Measurements from ENCODE around the gene MRTFA. TPM values are rescaled to one million over a fixed set of nuclear protein-coding genes. Genes with fewer than 3 reads are reported as not detected.

Gene MRTFA
- total RNA-seq, 2 donors from 2014 or later = 71.0 to 104 TPM

DNA sequence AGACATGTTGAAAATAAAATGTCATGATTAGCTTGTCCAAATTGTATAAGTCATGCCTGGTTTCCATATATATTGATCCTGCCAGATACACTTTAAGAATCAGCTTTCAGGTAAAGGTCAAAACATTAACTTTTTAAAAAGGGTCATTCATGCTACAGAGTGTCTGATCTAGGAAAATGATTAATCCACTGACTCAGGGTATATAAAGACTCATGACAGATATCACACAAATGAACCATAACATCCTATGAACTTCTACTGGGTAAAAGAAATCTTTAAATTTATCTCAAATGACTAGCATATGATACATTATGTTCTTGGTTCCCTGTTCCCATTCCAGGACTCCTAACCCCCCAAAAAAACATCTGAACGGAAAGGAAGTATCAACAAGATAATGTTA is 11.7 kb downstream of the MRTFA start:
- no peaks in the 10 kb centered on the region for H3K36me3 ChIP-seq
- H3K27me3 ChIP-seq (replicated peaks; ENCODE audit: insufficient read depth) = no peaks in the 10 kb centered on the region
- no peaks in the 10 kb centered on the region for H3K4me1 ChIP-seq (replicated peaks)
- no peaks in the 10 kb centered on the region for H3K9me3 ChIP-seq
- intact Hi-C loops (cut with DNase I) = no loop called here
- WGBS = 51% methylated on average over 1 of the region's 1 CpG
- TF ChIP-seq POLR2AphosphoS5 (IDR thresholded peaks at IDR 0.05) = no peak
- no peak for TF ChIP-seq POLR2A (IDR thresholded peaks at IDR 0.05)
- TF ChIP-seq, protein P1, sequence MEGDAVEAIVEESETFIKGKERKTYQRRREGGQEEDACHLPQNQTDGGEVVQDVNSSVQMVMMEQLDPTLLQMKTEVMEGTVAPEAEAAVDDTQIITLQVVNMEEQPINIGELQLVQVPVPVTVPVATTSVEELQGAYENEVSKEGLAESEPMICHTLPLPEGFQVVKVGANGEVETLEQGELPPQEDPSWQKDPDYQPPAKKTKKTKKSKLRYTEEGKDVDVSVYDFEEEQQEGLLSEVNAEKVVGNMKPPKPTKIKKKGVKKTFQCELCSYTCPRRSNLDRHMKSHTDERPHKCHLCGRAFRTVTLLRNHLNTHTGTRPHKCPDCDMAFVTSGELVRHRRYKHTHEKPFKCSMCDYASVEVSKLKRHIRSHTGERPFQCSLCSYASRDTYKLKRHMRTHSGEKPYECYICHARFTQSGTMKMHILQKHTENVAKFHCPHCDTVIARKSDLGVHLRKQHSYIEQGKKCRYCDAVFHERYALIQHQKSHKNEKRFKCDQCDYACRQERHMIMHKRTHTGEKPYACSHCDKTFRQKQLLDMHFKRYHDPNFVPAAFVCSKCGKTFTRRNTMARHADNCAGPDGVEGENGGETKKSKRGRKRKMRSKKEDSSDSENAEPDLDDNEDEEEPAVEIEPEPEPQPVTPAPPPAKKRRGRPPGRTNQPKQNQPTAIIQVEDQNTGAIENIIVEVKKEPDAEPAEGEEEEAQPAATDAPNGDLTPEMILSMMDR (IDR thresholded peaks at IDR 0.05) = no peak
- H3K27ac ChIP-seq = no peak overlapping the region
- no peak for DNase-seq (ENCODE audit: low spot score)
- H3K4me3 ChIP-seq = no peak overlapping the region

DNA sequence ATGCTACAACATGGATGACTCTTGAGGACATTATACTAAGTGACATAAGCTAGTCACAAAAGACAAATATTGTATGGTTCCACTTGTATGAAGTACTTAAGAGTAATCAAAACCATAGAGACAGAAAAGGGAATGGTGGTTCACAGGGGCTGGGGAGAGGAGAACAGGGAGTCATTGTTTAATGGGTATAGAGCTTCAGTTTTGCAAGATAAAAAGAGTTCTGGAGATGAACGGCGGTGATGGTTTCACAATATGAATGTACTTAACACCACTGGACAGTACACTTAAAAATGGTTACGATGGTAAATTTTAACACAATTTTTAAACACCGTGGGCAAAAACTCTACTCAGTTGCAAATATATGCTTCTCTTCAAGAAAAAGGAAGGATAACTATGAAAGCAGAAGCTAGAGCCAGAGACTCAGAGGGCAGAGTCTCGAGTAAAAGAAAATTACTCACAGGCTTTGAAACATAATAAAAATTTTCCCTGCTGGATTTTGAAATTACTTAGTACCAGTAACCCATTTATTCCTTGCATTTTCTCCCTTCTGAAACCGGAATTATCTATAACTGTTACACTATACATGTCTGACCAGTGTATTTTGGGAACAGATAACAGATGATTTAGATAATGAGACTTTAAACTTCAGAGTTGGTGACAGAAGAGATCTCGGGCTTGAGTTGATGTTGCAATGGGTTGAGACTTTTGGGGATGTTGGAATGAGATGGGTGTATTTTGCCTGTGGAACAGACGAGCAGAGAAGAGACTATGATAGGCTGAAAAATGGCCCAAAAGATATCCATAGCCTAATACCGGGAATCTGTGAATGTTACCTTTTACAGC is 15.0 kb downstream of the MRTFA start:
- intact Hi-C loops (cut with DNase I) = no loop called here
- no peak for TF ChIP-seq POLR2AphosphoS5 (IDR thresholded peaks at IDR 0.05)
- no peak for TF ChIP-seq POLR2A (IDR thresholded peaks at IDR 0.05)
- TF ChIP-seq, protein P1 (IDR thresholded peaks at IDR 0.05) = no peak
- H3K27ac ChIP-seq = no peak overlapping the region
- H3K27me3 ChIP-seq (replicated peaks; ENCODE audit: insufficient read depth) = no peaks in the 10 kb centered on the region
- no peak overlapping the region for H3K4me3 ChIP-seq
- DNase-seq (ENCODE audit: low spot score) = no peak
- 91% methylated on average over 9 of the region's 9 CpGs for WGBS
- H3K4me1 ChIP-seq (replicated peaks) = no peaks in the 10 kb centered on the region
- H3K36me3 ChIP-seq = no peaks in the 10 kb centered on the region
- no peaks in the 10 kb centered on the region for H3K9me3 ChIP-seq

DNA sequence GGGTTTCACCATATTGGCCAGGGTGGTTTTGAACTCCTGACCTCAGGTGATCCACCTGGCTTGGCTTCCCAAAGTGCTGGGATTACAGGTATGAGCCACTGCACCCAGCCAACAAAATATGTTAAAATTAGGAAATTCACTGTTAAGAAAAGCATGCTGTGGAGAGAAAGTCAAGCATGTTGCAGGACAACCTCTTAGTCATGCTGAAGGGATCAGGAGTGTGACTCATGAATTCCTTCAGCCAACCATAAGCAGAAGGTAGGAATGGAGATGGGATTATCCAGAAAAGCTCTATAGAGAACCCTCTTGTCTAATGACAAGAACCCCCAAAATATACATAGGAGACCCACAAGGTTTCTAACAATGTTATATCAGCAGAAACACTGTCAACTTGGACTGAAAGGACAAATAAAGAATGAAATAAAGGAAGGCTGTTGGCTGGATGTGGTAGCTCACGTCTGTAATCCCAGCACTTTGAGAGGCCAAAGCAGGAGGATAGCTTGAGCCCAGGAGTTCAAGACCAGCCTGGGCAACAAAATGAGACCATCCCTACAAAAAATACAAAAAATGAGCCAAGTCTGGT is 16.0 kb downstream of the MRTFA start:
- WGBS = 96% methylated on average over 1 of the region's 1 CpG
- Histone ChIP-seq H3K9me3 (no peaks in the 10 kb centered on the region), H3K4me3 (no peak overlapping the region), H3K4me1 (replicated peaks) (no peaks in the 10 kb centered on the region), H3K36me3 (no peaks in the 10 kb centered on the region), H3K27ac (no peak overlapping the region), H3K27me3 (replicated peaks; ENCODE audit: insufficient read depth) (no peaks in the 10 kb centered on the region)
- no peak for DNase-seq (ENCODE audit: low spot score)
- intact Hi-C loops (cut with DNase I) = no loop called here
- no peak for TF ChIP-seq POLR2A (IDR thresholded peaks at IDR 0.05)
- TF ChIP-seq, protein P1 (IDR thresholded peaks at IDR 0.05) = no peak
- TF ChIP-seq POLR2AphosphoS5 (IDR thresholded peaks at IDR 0.05) = no peak

DNA sequence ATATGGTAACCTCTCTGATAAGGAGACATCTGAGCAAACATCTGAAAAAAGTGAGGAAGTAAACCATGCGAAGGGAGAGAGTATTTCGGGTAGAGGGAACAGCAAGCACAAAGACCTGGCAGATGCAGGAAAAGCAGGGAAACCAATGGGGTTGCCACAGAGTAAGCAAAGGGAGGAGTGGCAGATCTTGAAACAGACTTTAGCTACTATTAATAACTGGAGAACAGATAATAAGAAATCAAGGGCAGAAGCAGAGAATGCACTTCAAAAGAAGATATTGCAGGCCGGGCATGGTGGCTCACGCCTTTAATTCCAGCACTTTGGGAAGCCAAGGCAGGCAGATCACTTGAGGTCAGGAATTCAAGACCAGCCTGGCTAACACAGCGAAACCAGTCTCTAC is 18.1 kb downstream of the MRTFA start:
- WGBS = 93% methylated on average over 5 of the region's 5 CpGs
- TF ChIP-seq POLR2AphosphoS5 (IDR thresholded peaks at IDR 0.05) = no peak
- TF ChIP-seq POLR2A (IDR thresholded peaks at IDR 0.05) = no peak
- TF ChIP-seq, protein P1 (IDR thresholded peaks at IDR 0.05) = no peak
- no peaks in the 10 kb centered on the region for H3K36me3 ChIP-seq

DNA sequence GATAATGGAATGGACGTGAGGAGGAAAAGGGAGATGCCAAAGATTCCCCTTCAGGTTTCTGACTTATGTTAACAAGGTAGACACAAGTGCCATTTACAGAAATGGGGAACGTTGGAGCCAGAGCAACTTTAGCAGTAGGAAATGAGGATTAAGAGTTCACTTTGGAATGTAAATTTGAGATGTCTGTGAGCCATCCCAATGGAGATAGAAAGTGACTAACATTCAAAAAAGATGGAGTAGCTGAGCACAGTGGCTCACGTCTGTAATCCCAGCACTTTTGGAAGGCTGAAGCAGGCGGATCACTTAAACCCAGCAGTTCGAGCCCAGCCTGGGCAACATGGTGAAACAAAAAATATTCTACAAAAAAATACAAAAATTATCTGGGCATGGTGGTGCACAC is 19.9 kb downstream of the MRTFA start:
- TF ChIP-seq, protein P1 (IDR thresholded peaks at IDR 0.05) = no peak
- TF ChIP-seq POLR2A (IDR thresholded peaks at IDR 0.05) = no peak
- TF ChIP-seq POLR2AphosphoS5 (IDR thresholded peaks at IDR 0.05) = no peak
- no peak for DNase-seq (ENCODE audit: low spot score)
- no peak overlapping the region for H3K27ac ChIP-seq
- H3K4me3 ChIP-seq = no peak overlapping the region
- WGBS = 85% methylated on average over 5 of the region's 5 CpGs
- H3K27me3 ChIP-seq (replicated peaks; ENCODE audit: insufficient read depth) = no peaks in the 10 kb centered on the region
- H3K4me1 ChIP-seq (replicated peaks) = no peaks in the 10 kb centered on the region
- H3K9me3 ChIP-seq = no peaks in the 10 kb centered on the region
- intact Hi-C loops (cut with DNase I) = no loop called here
- H3K36me3 ChIP-seq = no peaks in the 10 kb centered on the region

More for the DNA sequence above, 18.1 kb downstream of the MRTFA start:
- H3K4me3 ChIP-seq = no peak overlapping the region
- H3K27ac ChIP-seq = no peak overlapping the region
- DNase-seq (ENCODE audit: low spot score) = no peak
- intact Hi-C loops (cut with DNase I) = no loop called here
- no peaks in the 10 kb centered on the region for H3K9me3 ChIP-seq
- no peaks in the 10 kb centered on the region for H3K27me3 ChIP-seq (replicated peaks; ENCODE audit: insufficient read depth)
- no peaks in the 10 kb centered on the region for H3K4me1 ChIP-seq (replicated peaks)

Data from prostate gland (tissue), 2 donors.